ENCODE data around the gene GAL3ST3.

The GAL3ST3 gene

DNA sequence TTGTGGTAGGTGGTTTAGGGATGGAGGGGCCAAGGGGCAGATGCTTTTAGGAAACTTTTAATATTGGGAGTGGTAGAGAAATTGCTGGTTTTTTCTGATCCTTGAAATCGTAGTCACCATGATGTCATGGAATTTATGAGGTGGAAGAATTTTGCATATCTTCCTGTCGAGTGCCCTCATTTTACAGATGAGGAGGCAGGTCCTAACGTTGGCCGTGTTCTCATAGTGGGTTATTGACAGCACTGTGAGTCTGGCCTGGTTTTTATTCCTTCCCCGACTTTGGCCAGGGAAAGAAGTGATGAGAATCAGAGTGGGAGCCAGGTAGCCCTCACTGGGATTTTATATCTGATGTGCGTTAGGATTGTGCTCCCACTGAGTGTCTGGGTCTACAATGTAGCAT is 12.3 kb upstream of the GAL3ST3 start:
- 0 out of 2 replicates have a peak overlapping the region, but pooled peaks have one; percentile 0 for H3K27ac ChIP-seq

DNA sequence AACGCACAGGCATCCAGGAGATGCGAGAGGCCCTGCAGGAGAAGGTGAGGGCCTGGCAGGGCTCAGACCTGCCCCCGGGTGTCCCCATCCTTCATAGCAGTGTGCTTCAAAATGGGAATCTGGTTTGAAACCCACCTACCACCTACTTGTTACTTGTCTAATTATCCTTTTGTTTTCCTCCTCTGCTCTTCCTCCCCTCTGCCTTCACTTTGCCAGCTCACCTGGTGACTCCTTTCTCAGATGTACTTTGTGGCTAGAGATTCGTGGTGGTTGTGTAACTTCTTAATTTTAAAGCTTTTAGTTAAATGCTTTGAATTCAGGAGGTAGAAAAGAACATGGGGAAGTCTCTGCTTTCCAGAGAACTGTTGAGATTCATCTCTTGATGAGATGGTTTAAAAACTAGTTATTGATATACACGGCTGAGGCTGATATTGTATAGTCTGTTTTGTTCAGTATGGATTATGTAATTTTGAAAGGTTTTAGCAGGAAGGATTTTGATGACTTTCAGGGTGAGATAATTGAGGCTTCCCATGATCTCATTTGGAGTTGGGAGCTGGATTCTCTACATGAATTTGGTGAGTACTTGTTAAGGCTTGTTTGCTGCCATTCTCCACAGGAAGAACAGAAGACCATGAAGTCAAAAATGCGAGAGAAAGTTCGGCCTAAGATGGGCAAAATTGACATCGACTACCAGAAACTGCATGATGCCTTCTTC is 11.2 kb upstream of the GAL3ST3 start:
- H3K27ac ChIP-seq: no peak overlapping the region
- TF ChIP-seq ZFX (IDR thresholded peaks at IDR 0.05; ENCODE audit: borderline replicate concordance): no peak
- TF ChIP-seq CTCF (IDR thresholded peaks at IDR 0.05): no peak

More for the DNA sequence above, 12.3 kb upstream of the GAL3ST3 start:
- TF ChIP-seq ZFX (IDR thresholded peaks at IDR 0.05; ENCODE audit: borderline replicate concordance): no peak
- no peak for TF ChIP-seq CTCF (IDR thresholded peaks at IDR 0.05)

DNA sequence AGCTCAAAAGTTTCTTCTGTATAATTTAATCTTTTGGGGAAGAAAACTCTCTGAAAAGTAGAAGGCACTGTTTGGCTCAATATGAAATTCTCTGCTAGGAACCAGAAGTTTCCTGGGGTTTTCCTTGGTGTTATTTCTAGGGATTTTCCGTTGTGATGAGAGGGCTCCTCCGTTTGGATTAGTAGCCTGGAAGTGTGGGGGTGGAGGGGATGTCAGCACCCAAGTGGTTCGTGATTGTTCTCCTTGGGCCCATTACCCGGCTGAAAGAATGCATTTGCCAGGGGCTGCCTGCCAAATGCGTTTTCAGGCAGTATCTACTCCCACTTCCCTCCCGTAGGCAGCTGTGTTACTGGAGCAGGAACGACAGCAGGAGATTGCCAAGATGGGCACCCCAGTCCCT is 7.5 kb upstream of the GAL3ST3 start:
- no peak overlapping the region for H3K27ac ChIP-seq
- TF ChIP-seq ZFX (IDR thresholded peaks at IDR 0.05; ENCODE audit: borderline replicate concordance) (no peak), CTCF (IDR thresholded peaks at IDR 0.05) (no peak)

- TF ChIP-seq CTCF (IDR thresholded peaks at IDR 0.05) (no peak), ZFX (IDR thresholded peaks at IDR 0.05; ENCODE audit: borderline replicate concordance) (no peak)
- no peak overlapping the region for H3K27ac ChIP-seq
These were observed 6.1 kb upstream of the GAL3ST3 start for GRCh38 chr11:66055021-66055420.

- H3K27ac ChIP-seq: peak overlapping the region; percentile 87
- TF ChIP-seq ZFX (IDR thresholded peaks at IDR 0.05; ENCODE audit: borderline replicate concordance) (no peak), CTCF (IDR thresholded peaks at IDR 0.05) (no peak)
These were observed 3.7 kb upstream of the GAL3ST3 start for GRCh38 chr11:66052664-66052982.

- no peak for TF ChIP-seq ZFX (IDR thresholded peaks at IDR 0.05; ENCODE audit: borderline replicate concordance)
- H3K27ac ChIP-seq: peak within 1 kb of the TSS; percentile 87
These were observed 3.1 kb upstream of the GAL3ST3 start, which contains the start of gene SF3B2 for GRCh38 chr11:66051766-66052663. SF3B2 (plus strand) TSS chr11:66052364; CDS start chr11:66052385, 21 bp downstream.

DNA sequence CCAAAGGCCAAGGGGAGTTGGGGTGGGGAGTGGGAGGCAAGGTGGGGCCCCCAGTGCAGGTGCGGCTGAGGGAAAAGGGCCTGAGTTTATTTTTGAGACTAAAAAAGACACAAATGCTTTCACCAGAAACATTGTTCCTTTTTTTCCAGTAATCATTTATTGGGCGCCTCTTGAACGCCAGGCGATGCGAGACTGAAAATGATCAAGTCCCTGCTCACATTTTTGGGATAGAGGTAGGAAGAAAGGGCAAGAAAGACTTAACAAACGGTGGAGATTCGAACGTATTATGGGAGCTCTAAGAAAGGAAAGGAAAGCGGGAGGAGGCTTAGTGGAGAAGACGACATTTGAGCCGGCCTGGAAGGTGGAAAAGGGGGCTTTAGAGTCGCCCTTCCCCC is 2.4 kb upstream of the GAL3ST3 start:
- TF ChIP-seq ZFX (IDR thresholded peaks at IDR 0.05; ENCODE audit: borderline replicate concordance): no peak
- no peak for TF ChIP-seq CTCF (IDR thresholded peaks at IDR 0.05)
- peak overlapping the region; percentile 87 for H3K27ac ChIP-seq
